Measurements from ENCODE around the gene ST3GAL6. TPM values are rescaled to one million over a fixed set of nuclear protein-coding genes. Genes with fewer than 3 reads are reported as not detected.

The ST3GAL6 gene, protein sequence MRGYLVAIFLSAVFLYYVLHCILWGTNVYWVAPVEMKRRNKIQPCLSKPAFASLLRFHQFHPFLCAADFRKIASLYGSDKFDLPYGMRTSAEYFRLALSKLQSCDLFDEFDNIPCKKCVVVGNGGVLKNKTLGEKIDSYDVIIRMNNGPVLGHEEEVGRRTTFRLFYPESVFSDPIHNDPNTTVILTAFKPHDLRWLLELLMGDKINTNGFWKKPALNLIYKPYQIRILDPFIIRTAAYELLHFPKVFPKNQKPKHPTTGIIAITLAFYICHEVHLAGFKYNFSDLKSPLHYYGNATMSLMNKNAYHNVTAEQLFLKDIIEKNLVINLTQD
- 41.6 TPM for total RNA-seq (2013)
- 10 to 100 TPM; 21.0 to 49.5 (median 22.8) TPM for polyA plus RNA-seq
- polyA minus RNA-seq, result 25.6 and 27.6 TPM in 2 replicates
- total RNA-seq, result 34.0 to 144 (median 92.9) reads per million in 11 experiments

DNA sequence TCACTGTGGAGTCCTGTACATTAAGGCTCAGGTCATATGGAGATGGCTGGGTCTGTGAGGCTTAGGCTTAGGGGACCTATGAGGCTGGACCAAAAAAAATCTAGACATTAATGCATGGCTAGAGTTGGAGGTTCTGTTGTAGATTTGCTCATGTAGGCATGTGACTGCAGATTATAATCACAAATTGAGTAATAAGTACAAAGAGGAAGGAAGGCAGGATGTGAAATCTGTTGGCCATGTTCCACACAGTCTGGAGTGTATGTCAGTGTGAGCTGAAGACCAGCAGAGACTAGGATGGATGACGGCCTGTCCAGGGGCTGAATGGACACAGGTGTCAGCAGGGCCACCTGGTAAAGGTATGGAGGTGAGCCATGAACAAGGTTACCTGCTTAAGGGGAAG, at the start of gene ST3GAL6:
TSS of gene ST3GAL6 (plus strand) at position 265 of the 400 bp plus-strand sequence. CDS start 5,101 bp downstream, outside the sequence.
- peak within 1 kb of the TSS; percentile 84 to 92 for H3K27ac ChIP-seq (ENCODE audit: low read depth in 1 of 2, low read length in 2 of 2)
- intact Hi-C loops (cut with micrococcal nuclease), result loop anchor here (2.0 to 10.0 kb wide), 3 partner anchors 16 to 168 kb away; partner anchors contain the start of gene CPOX (in 1 of the 2)

DNA sequence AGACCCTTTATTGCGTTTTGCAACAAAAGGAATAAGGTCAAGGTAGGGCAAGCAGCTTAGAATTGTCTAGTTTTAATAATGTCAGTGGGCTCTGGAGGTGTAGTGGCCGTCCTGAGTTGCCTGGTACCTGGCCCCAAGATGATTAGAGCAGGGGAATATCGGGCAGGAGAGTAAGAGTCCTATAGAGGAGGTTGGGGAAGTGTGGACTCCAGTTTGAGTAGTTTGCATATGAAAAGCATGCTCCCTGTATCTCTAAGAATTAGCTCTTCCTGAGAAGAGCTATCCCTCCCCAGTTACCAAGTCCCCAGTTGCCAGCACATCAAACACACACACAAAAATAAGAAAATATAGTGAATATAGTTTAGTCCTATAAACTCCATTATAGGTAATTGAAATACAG, 49.2 kb upstream of the ST3GAL6 start:
- Histone ChIP-seq H3K27me3 (ENCODE audit: control insufficient read depth in 2 of 2, insufficient read depth in 2 of 2, low read length in 2 of 2) (no peaks in the 10 kb centered on the region), H3K9me3 (replicated peaks in 1 of 2; ENCODE audit: control insufficient read depth in 1 of 2, insufficient read depth in 1 of 2, low read length in 2 of 2) (no peaks in the 10 kb centered on the region), H3K4me3 (replicated peaks in 1 of 3; ENCODE audit: low read depth in 2 of 3, low read length in 3 of 3) (no peak overlapping the region), H3K4me1 (ENCODE audit: control insufficient read depth in 1 of 2, insufficient read depth in 2 of 2, low read length in 2 of 2) (peaks cover 6 to 7% of the 10 kb centered on the region in 2 donors), H3K79me2 (ENCODE audit: insufficient read depth, low read length) (no peaks in the 10 kb centered on the region), H4K20me1 (ENCODE audit: insufficient read depth, low read length) (no peaks in the 10 kb centered on the region), H2AFZ (ENCODE audit: insufficient read depth, low read depth, low read length, poor library complexity, severe bottlenecking) (no peak overlapping the region), H3K36me3 (replicated peaks in 1 of 2; ENCODE audit: control insufficient read depth in 1 of 2, insufficient read depth in 2 of 2, low read length in 2 of 2) (no peaks in the 10 kb centered on the region), H3K4me2 (replicated peaks; ENCODE audit: extremely low read depth, low read length, poor library complexity, severe bottlenecking) (no peak overlapping the region), H3K27ac (ENCODE audit: low read depth in 1 of 2, low read length in 2 of 2) (no peak overlapping the region), H3K9ac (ENCODE audit: insufficient read depth, low read length, poor library complexity, severe bottlenecking) (no peak overlapping the region)
- DNase-seq, result no peak
- peaks cover 20% of the 10 kb centered on the region for H3K4me1 Mint-ChIP-seq
- no peak overlapping the region for H3K4me3 Mint-ChIP-seq
- no peaks in the 10 kb centered on the region for H3K36me3 Mint-ChIP-seq
- TF ChIP-seq, protein P1, sequence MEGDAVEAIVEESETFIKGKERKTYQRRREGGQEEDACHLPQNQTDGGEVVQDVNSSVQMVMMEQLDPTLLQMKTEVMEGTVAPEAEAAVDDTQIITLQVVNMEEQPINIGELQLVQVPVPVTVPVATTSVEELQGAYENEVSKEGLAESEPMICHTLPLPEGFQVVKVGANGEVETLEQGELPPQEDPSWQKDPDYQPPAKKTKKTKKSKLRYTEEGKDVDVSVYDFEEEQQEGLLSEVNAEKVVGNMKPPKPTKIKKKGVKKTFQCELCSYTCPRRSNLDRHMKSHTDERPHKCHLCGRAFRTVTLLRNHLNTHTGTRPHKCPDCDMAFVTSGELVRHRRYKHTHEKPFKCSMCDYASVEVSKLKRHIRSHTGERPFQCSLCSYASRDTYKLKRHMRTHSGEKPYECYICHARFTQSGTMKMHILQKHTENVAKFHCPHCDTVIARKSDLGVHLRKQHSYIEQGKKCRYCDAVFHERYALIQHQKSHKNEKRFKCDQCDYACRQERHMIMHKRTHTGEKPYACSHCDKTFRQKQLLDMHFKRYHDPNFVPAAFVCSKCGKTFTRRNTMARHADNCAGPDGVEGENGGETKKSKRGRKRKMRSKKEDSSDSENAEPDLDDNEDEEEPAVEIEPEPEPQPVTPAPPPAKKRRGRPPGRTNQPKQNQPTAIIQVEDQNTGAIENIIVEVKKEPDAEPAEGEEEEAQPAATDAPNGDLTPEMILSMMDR (IDR thresholded peaks at IDR 0.05), result no peak
- H3K9me3 Mint-ChIP-seq, result peaks cover 0 to 2% (median 0%) of the 10 kb centered on the region in 7 donors
- peak overlapping the region in 1 of 7 donors; percentile 28 for H3K27ac Mint-ChIP-seq
- H3K27me3 Mint-ChIP-seq (ENCODE audit: low read depth in 3 of 3), result peaks cover 0 to 6% (median 2%) of the 10 kb centered on the region in 3 donors
- intact Hi-C loops (cut with micrococcal nuclease), result no loop called here
- WGBS (ENCODE audit: insufficient coverage), result 100% methylated on average over 2 of the region's 3 CpGs

More for the DNA sequence above, at the start of gene ST3GAL6:
- TF ChIP-seq, protein P1 (IDR thresholded peaks at IDR 0.05), result no peak
- Mint-ChIP-seq H3K36me3 (peaks cover 2 to 4% of the 10 kb centered on the region in 2 donors), H3K4me3 (peak within 1 kb of the TSS; percentile 86 to 94), H3K9me3 (no peaks in the 10 kb centered on the region), H3K27me3 (ENCODE audit: low read depth in 3 of 3) (no peaks in the 10 kb centered on the region), H3K4me1 (peaks cover 79% of the 10 kb centered on the region), H3K27ac (peak within 1 kb of the TSS; percentile 94 to 99 (median 99))
- Histone ChIP-seq H3K9ac (ENCODE audit: insufficient read depth, low read length, poor library complexity, severe bottlenecking) (peak within 1 kb of the TSS; percentile 53), H3K79me2 (ENCODE audit: insufficient read depth, low read length) (peaks cover 62% of the 10 kb centered on the region), H3K4me3 (replicated peaks in 1 of 3; ENCODE audit: low read depth in 2 of 3, low read length in 3 of 3) (peak within 1 kb of the TSS; percentile 60 to 98 (median 85)), H2AFZ (ENCODE audit: insufficient read depth, low read depth, low read length, poor library complexity, severe bottlenecking) (peak within 1 kb of the TSS; percentile 43), H3K4me2 (replicated peaks; ENCODE audit: extremely low read depth, low read length, poor library complexity, severe bottlenecking) (peak within 1 kb of the TSS; percentile 86), H3K36me3 (replicated peaks in 1 of 2; ENCODE audit: control insufficient read depth in 1 of 2, insufficient read depth in 2 of 2, low read length in 2 of 2) (no peaks in the 10 kb centered on the region), H3K9me3 (replicated peaks in 1 of 2; ENCODE audit: control insufficient read depth in 1 of 2, insufficient read depth in 1 of 2, low read length in 2 of 2) (no peaks in the 10 kb centered on the region), H4K20me1 (ENCODE audit: insufficient read depth, low read length) (peaks cover 36% of the 10 kb centered on the region), H3K27me3 (ENCODE audit: control insufficient read depth in 2 of 2, insufficient read depth in 2 of 2, low read length in 2 of 2) (no peaks in the 10 kb centered on the region), H3K4me1 (ENCODE audit: control insufficient read depth in 1 of 2, insufficient read depth in 2 of 2, low read length in 2 of 2) (peaks cover 73 to 85% of the 10 kb centered on the region in 2 donors)
- 0% methylated on average over 1 of the region's 1 CpG for WGBS (ENCODE audit: insufficient coverage)
- peak; percentile 87 to 96 (median 90) for DNase-seq
